ENCODE results near the gene ETS2. TPM values are rescaled to one million over a fixed set of nuclear protein-coding genes. Genes with fewer than 3 reads are reported as not detected.

The ETS2 gene
- total RNA-seq (ENCODE audit: low replicate concordance): 18.8 and 22.4 TPM in 2 replicates

GRCh38 chr21:38805328-38806152, at the start of gene ETS2:
TSS of gene ETS2 (plus strand) at chr21:38805929. CDS start at chr21:38810035, 4,106 bp downstream.
- peak; percentile 89 for DNase-seq (ENCODE audit: low spot score)
- Histone ChIP-seq H3K4me2 (peak within 1 kb of the TSS; percentile 92), H3K4me3 (peak within 1 kb of the TSS; percentile 92), H3K27me3 (peaks cover 9% of the 10 kb centered on the region), H3K79me2 (ENCODE audit: low read depth) (peaks cover 44% of the 10 kb centered on the region), H3K36me3 (no peaks in the 10 kb centered on the region), H3F3A (ENCODE audit: low read depth) (peaks cover 30% of the 10 kb centered on the region), H3K4me1 (peaks cover 26% of the 10 kb centered on the region), H2AFZ (replicated peaks) (peak within 1 kb of the TSS; percentile 80), H3K9ac (peak within 1 kb of the TSS; percentile 20), H3K9me3 (ENCODE audit: low read depth) (no peaks in the 10 kb centered on the region), H3K27ac (peak within 1 kb of the TSS; percentile 57), H4K20me1 (ENCODE audit: low read depth) (peaks cover 18% of the 10 kb centered on the region)
- Mint-ChIP-seq H3K4me1 (peaks cover 20% of the 10 kb centered on the region), H3K4me3 (peak within 1 kb of the TSS; percentile 91), H3K27me3 (ENCODE audit: insufficient read depth, low read depth) (peaks cover 6% of the 10 kb centered on the region), H3K36me3 (no peaks in the 10 kb centered on the region), H3K9me3 (no peaks in the 10 kb centered on the region), H3K27ac (no peak within 1 kb of the TSS)
- TF ChIP-seq EZH2phosphoT487 (IDR thresholded peaks at IDR 0.05) (no peak), EZH2 (IDR thresholded peaks at IDR 0.05) (peak; percentile 28), CTCF (IDR thresholded peaks at IDR 0.05) (no peak)

GRCh38 chr21:38756746-38757145, 49.0 kb upstream of the ETS2 start:
- Mint-ChIP-seq H3K36me3 (no peaks in the 10 kb centered on the region), H3K4me1 (peaks cover 20% of the 10 kb centered on the region), H3K27me3 (ENCODE audit: insufficient read depth, low read depth) (peaks cover 2% of the 10 kb centered on the region), H3K9me3 (no peaks in the 10 kb centered on the region), H3K27ac (no peak overlapping the region), H3K4me3 (no peak overlapping the region)
- Histone ChIP-seq H3K27ac (no peak overlapping the region), H3K9ac (no peak overlapping the region), H3K4me1 (peaks cover 10% of the 10 kb centered on the region), H3K27me3 (peaks cover 6% of the 10 kb centered on the region), H3K4me3 (no peak overlapping the region), H3K4me2 (no peak overlapping the region), H2AFZ (replicated peaks) (no peak overlapping the region), H4K20me1 (ENCODE audit: low read depth) (no peaks in the 10 kb centered on the region), H3K36me3 (no peaks in the 10 kb centered on the region), H3K79me2 (ENCODE audit: low read depth) (no peaks in the 10 kb centered on the region), H3F3A (ENCODE audit: low read depth) (peaks cover 10% of the 10 kb centered on the region), H3K9me3 (ENCODE audit: low read depth) (no peaks in the 10 kb centered on the region)
- no peak for DNase-seq (ENCODE audit: low spot score)
- TF ChIP-seq CTCF (IDR thresholded peaks at IDR 0.05): no peak
- no peak for TF ChIP-seq EZH2 (IDR thresholded peaks at IDR 0.05)
- TF ChIP-seq EZH2phosphoT487 (IDR thresholded peaks at IDR 0.05): no peak

- Histone ChIP-seq H3K9me3 (ENCODE audit: low read depth) (no peaks in the 10 kb centered on the region), H3K4me2 (no peak overlapping the region), H3F3A (ENCODE audit: low read depth) (peaks cover 10% of the 10 kb centered on the region), H2AFZ (replicated peaks) (no peak overlapping the region), H3K9ac (no peak overlapping the region), H3K4me1 (peaks cover 10% of the 10 kb centered on the region), H3K4me3 (no peak overlapping the region), H3K27ac (no peak overlapping the region), H3K27me3 (peaks cover 6% of the 10 kb centered on the region), H3K36me3 (no peaks in the 10 kb centered on the region), H3K79me2 (ENCODE audit: low read depth) (no peaks in the 10 kb centered on the region), H4K20me1 (ENCODE audit: low read depth) (no peaks in the 10 kb centered on the region)
- Mint-ChIP-seq H3K9me3 (no peaks in the 10 kb centered on the region), H3K36me3 (no peaks in the 10 kb centered on the region), H3K4me3 (no peak overlapping the region), H3K27ac (no peak overlapping the region), H3K27me3 (ENCODE audit: insufficient read depth, low read depth) (peaks cover 5% of the 10 kb centered on the region), H3K4me1 (peaks cover 20% of the 10 kb centered on the region)
- TF ChIP-seq CTCF (IDR thresholded peaks at IDR 0.05): no peak
- no peak for TF ChIP-seq EZH2 (IDR thresholded peaks at IDR 0.05)
- TF ChIP-seq EZH2phosphoT487 (IDR thresholded peaks at IDR 0.05): no peak
- no peak for DNase-seq (ENCODE audit: low spot score)
These were observed 47.1 kb upstream of the ETS2 start for GRCh38 chr21:38758501-38759214.
